ENCODE data around the gene COASY.

COASY gene

GRCh38 chr17:42521666-42522262 lies 40.2 kb upstream of the COASY start:
- H3K27me3 Mint-ChIP-seq, result peaks cover 52% of the 10 kb centered on the region
- no peak overlapping the region for H3K27ac Mint-ChIP-seq
- H3K36me3 Mint-ChIP-seq, result no peaks in the 10 kb centered on the region
- CTCF ChIA-PET, result interaction anchor here (0.6 to 5.8 kb wide), 4 partner anchors 9 to 476 kb away, joined by 3 to 76 read pairs (median 9); no protein-coding TSS in a partner anchor
- no peak for DNase-seq
- no peak overlapping the region for H3K4me3 Mint-ChIP-seq
- H3K4me1 Mint-ChIP-seq, result peaks cover 8% of the 10 kb centered on the region
- no peaks in the 10 kb centered on the region for H3K9me3 Mint-ChIP-seq

DNA sequence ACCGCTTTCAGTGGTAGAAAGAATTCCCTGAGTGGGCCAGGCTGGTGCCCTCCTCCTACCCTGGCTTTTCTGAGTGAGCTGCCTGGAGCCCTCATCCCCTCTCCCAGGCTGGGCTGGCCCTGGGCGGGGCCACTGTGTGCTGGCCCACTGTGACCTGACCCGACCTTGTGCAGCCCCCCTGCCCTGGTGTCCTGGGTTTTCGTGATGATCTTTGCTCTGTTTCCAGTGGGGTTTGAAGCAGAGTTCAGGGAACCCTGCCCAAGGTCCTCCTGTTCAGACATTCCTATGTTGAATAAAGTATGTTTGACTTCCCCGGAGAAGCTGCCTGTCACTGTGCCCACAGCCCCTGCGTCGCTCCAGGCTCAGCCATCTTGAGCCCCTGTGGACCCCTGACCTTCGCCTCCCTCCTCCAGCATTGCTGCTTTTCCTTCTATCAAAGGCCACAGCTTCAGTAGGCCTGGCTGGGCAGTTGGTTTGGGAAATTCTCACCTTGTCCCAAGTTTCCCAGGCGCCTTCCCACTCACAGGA lies 39.6 kb upstream of the COASY start:
- no peak overlapping the region for H3K4me3 Mint-ChIP-seq
- no peaks in the 10 kb centered on the region for H3K36me3 Mint-ChIP-seq
- H3K27ac Mint-ChIP-seq, result no peak overlapping the region

DNA sequence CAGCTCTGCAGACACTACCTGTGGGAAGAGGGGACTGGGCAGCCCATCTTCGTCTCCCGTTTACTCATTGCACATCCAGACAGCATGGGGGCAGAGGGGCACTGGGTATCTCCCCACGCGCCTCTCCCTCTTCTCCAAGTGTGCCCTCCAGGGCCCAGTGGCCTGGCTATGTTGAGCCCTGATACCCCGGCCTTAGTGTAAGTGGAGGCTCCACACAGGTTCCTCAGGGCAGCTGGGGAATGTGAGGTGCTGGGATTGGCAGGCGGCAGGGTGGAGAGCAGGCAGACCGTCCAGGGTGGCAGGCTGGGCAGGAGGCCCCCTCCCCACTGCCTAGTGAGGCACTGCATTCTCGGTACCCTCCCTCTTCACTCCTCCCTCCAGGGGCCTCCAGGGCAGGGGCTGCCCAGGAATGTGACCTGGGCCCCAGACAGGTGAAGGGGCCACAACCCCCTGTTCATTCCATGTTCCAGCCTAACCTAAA lies 39.1 kb upstream of the COASY start:
- CTCF ChIA-PET, result interaction anchor here (1.2 kb wide), 1 partner anchor 108 kb away, joined by 3 read pairs; no protein-coding TSS in a partner anchor
- no peak overlapping the region for H3K27ac Mint-ChIP-seq
- no peak overlapping the region for H3K4me3 Mint-ChIP-seq
- DNase-seq, result no peak
- H3K36me3 Mint-ChIP-seq, result no peaks in the 10 kb centered on the region
- H3K4me1 Mint-ChIP-seq, result peaks cover 6% of the 10 kb centered on the region
- peaks cover 57% of the 10 kb centered on the region for H3K27me3 Mint-ChIP-seq
- no peaks in the 10 kb centered on the region for H3K9me3 Mint-ChIP-seq

More for the DNA sequence above, 39.6 kb upstream of the COASY start:
- H3K4me1 Mint-ChIP-seq, result peaks cover 10% of the 10 kb centered on the region
- no peak for DNase-seq
- peaks cover 55% of the 10 kb centered on the region for H3K27me3 Mint-ChIP-seq
- no peaks in the 10 kb centered on the region for H3K9me3 Mint-ChIP-seq
- CTCF ChIA-PET, result interaction anchor here (1.2 kb wide), 1 partner anchor 107 kb away, joined by 3 read pairs; no protein-coding TSS in a partner anchor

DNA sequence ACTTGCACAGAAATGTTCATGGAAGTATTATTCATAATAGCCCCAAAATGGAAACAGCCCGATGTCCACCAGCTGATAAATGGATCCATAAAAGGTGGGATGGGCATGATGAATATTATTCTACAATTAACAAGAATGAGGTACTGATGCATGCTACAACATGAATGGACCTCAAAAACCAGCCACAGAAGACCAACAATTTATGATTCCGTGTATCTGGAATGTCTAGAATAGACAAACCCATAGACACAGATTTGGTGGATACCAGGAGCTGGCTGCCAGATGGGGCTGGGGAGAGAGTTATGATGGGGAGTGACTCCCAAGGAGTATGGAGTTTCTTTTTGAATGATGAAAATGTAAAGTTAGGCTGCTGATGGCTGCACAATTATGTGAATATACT lies 36.7 kb upstream of the COASY start:
- CTCF ChIA-PET, result no interaction called here
- Mint-ChIP-seq H3K36me3 (no peaks in the 10 kb centered on the region), H3K4me3 (no peak overlapping the region), H3K27ac (no peak overlapping the region), H3K4me1 (peaks cover 27% of the 10 kb centered on the region), H3K27me3 (peaks cover 41% of the 10 kb centered on the region), H3K9me3 (no peaks in the 10 kb centered on the region)
- no peak for DNase-seq

DNA sequence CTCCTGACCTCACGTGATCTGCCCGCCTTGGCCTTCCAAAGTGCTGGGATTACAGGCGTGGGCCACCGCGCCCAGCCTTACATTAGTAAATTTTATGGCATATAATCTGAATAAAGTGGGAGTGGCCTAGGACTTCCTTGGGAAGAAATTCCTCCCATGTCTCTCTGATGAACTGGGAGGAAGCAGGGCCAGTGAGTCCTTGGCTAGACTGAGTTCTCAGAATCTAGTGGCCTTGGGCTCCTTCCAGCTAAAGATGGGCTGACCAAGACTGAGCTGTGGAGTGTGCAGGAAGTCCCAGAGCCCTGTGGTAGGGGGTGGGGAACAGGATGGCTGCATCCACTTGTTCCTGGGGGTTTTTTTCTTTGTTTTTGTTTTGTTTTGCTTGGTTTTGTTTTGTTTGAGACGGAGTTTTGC lies 35.9 kb upstream of the COASY start:
- no peak for DNase-seq
- peaks cover 34% of the 10 kb centered on the region for H3K27me3 Mint-ChIP-seq
- H3K9me3 Mint-ChIP-seq, result no peaks in the 10 kb centered on the region
- H3K4me3 Mint-ChIP-seq, result no peak overlapping the region
- H3K4me1 Mint-ChIP-seq, result peaks cover 35% of the 10 kb centered on the region
- CTCF ChIA-PET, result interaction anchor here (1.0 to 1.4 kb wide), 2 partner anchors 120 to 304 kb away, joined by 3 to 4 read pairs; no protein-coding TSS in a partner anchor
- H3K27ac Mint-ChIP-seq, result no peak overlapping the region
- H3K36me3 Mint-ChIP-seq, result no peaks in the 10 kb centered on the region

GRCh38 chr17:42527932-42528331 lies 34.0 kb upstream of the COASY start:
- Mint-ChIP-seq H3K9me3 (no peaks in the 10 kb centered on the region), H3K4me3 (no peak overlapping the region), H3K27me3 (peaks cover 30% of the 10 kb centered on the region), H3K4me1 (peaks cover 44% of the 10 kb centered on the region), H3K36me3 (no peaks in the 10 kb centered on the region), H3K27ac (peak overlapping the region; percentile 52)
- CTCF ChIA-PET, result interaction anchor here (0.6 to 1.9 kb wide), 24 partner anchors 8 to 409 kb away, joined by 3 to 9 read pairs (median 4); partner anchors contain the start of genes CAVIN1 and NAGLU
- no peak for DNase-seq

- H3K4me3 Mint-ChIP-seq, result no peak overlapping the region
- CTCF ChIA-PET, result interaction anchor here (0.7 to 1.2 kb wide), 2 partner anchors 12 to 800 kb away, joined by 3 read pairs; no protein-coding TSS in a partner anchor
- H3K27me3 Mint-ChIP-seq, result peaks cover 36% of the 10 kb centered on the region
- H3K4me1 Mint-ChIP-seq, result peaks cover 46% of the 10 kb centered on the region
- H3K36me3 Mint-ChIP-seq, result no peaks in the 10 kb centered on the region
- no peak for DNase-seq
- peak overlapping the region; percentile 49 for H3K27ac Mint-ChIP-seq
- H3K9me3 Mint-ChIP-seq, result no peaks in the 10 kb centered on the region
These were observed 32.9 kb upstream of the COASY start for GRCh38 chr17:42529061-42529460.

- DNase-seq, result no peak
- H3K36me3 Mint-ChIP-seq, result no peaks in the 10 kb centered on the region
- H3K4me3 Mint-ChIP-seq, result peak overlapping the region; percentile 70
- H3K27me3 Mint-ChIP-seq, result peaks cover 42% of the 10 kb centered on the region
- H3K27ac Mint-ChIP-seq, result peak overlapping the region; percentile 33
- CTCF ChIA-PET, result interaction anchor here (0.6 to 3.2 kb wide), 7 partner anchors 9 to 217 kb away, joined by 3 to 15 read pairs (median 3); partner anchors contain the start of genes MLX and PSMC3IP
- peaks cover 53% of the 10 kb centered on the region for H3K4me1 Mint-ChIP-seq
- H3K9me3 Mint-ChIP-seq, result no peaks in the 10 kb centered on the region
These were observed 30.9 kb upstream of the COASY start for GRCh38 chr17:42530952-42531454.

DNA sequence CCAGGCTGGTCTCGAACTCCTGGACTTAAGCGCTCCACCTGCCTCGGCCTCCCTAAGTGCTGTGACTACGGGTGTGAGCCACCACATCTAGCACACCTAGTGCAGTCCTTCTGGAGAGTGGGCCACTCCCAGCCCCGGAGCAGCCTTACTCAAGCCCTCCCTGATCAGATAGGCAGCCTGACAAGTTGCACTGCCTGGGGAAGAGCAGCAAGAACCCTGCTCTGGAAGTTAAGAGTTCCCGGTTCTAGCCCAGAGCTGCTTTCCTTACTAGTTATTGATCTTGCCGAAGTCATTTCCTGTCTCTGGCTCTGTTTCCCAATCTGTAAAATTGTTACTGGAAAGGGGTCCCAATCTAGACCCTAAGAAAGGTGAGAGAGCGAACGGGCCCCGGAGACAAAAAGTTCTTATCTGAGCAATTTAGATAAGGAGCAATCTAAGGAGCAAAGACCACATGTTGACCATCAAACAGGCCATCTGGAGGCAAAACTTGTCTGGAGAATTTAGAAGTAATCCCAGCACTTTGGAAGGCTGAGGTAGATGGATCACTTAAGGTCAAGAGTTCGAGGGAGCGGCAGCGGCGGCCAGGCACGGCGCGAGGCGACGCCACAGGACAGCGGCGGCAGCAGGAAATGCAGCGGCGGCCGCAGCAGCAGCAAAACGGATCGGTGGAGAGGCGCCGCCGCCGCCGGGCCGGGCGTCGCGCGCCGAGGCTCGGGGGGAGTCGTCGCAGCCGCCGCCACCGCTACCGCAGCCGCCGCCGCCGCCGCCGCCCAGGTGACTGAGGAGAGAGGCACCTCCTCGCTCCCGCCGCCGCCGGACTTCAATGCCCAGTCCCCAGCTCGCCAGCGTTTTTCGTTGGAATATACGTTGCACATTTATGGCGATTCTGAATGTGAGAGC lies 30.2 kb upstream of the COASY start:
- Mint-ChIP-seq H3K4me3 (peak overlapping the region; percentile 70), H3K9me3 (no peaks in the 10 kb centered on the region), H3K36me3 (no peaks in the 10 kb centered on the region), H3K27me3 (peaks cover 38% of the 10 kb centered on the region), H3K27ac (peak overlapping the region; percentile 77), H3K4me1 (peaks cover 54% of the 10 kb centered on the region)
- CTCF ChIA-PET, result interaction anchor here (0.6 to 3.2 kb wide), 3 partner anchors 8 to 11 kb away, joined by 3 to 15 read pairs (median 3); no protein-coding TSS in a partner anchor
- peak; percentile 65 for DNase-seq

- H3K9me3 Mint-ChIP-seq, result no peaks in the 10 kb centered on the region
- H3K4me1 Mint-ChIP-seq, result peaks cover 57% of the 10 kb centered on the region
- CTCF ChIA-PET, result interaction anchor here (0.7 to 1.4 kb wide), 3 partner anchors 8 to 112 kb away, joined by 3 to 6 read pairs (median 5); partner anchors contain the start of gene CAVIN1
- peaks cover 29% of the 10 kb centered on the region for H3K27me3 Mint-ChIP-seq
- H3K27ac Mint-ChIP-seq, result peak overlapping the region; percentile 84
- H3K4me3 Mint-ChIP-seq, result peak overlapping the region; percentile 75
- H3K36me3 Mint-ChIP-seq, result peaks cover 8% of the 10 kb centered on the region
- no peak for DNase-seq
These were observed 26.5 kb upstream of the COASY start for GRCh38 chr17:42535155-42536047.

GRCh38 chr17:42536048-42536371 lies 25.9 kb upstream of the COASY start, which contains the start of gene NAGLU:
Gene NAGLU, plus strand, starts transcription at chr17:42536241. Its CDS starts 32 bp downstream, at chr17:42536273.
- Mint-ChIP-seq H3K9me3 (no peaks in the 10 kb centered on the region), H3K36me3 (peaks cover 8% of the 10 kb centered on the region), H3K4me1 (peaks cover 57% of the 10 kb centered on the region), H3K27ac (peak within 1 kb of the TSS; percentile 87), H3K4me3 (peak within 1 kb of the TSS; percentile 83), H3K27me3 (peaks cover 29% of the 10 kb centered on the region)
- DNase-seq, result peak; percentile 91
- CTCF ChIA-PET, result interaction anchor here (0.7 to 1.4 kb wide), 3 partner anchors 9 to 113 kb away, joined by 3 to 6 read pairs (median 5); partner anchors contain the start of gene CAVIN1

DNA sequence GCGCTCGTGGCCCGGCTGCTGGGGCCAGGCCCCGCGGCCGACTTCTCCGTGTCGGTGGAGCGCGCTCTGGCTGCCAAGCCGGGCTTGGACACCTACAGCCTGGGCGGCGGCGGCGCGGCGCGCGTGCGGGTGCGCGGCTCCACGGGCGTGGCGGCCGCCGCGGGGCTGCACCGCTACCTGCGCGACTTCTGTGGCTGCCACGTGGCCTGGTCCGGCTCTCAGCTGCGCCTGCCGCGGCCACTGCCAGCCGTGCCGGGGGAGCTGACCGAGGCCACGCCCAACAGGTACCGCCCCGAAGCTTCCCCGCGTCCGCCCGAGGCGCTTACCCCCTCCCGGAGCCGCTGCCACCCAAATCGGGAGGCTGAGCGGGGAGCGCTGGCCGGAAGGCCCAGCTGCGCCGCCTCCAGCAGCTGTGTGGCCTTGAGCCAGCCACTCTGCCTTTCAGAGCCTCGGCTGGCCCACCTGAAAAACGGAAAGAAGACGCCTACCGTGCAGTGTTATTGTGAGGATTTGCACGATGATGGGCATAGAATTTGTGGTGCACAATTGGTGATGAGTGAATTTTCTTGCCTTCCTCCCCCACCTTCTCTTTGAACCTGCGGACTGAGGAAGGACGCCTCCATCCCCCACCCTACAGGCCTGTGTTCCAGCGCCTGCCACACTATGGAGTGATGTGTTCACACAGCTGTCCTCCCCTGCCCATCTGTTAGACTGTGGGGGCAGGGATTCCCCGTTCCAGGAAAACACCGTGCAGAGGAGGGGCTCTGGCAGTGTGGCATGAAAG lies 25.4 kb upstream of the COASY start:
- Mint-ChIP-seq H3K27ac (peak overlapping the region; percentile 87), H3K4me3 (peak overlapping the region; percentile 83), H3K9me3 (no peaks in the 10 kb centered on the region), H3K27me3 (peaks cover 26% of the 10 kb centered on the region), H3K36me3 (peaks cover 12% of the 10 kb centered on the region), H3K4me1 (peaks cover 57% of the 10 kb centered on the region)
- CTCF ChIA-PET, result interaction anchor here (0.7 to 1.4 kb wide), 4 partner anchors 9 to 113 kb away, joined by 3 to 6 read pairs (median 4); partner anchors contain the start of gene CAVIN1
- peak; percentile 86 for DNase-seq

Data from activated naive CD4-positive, alpha-beta T cell treated with anti-CD3 and anti-CD28 coated beads, Interleukin-2, amount 10 ng/mL, durations not matched to agents 7 days and 5 days (primary cell).